ENCODE data around the gene RIN3.
"Not testable (repeated sequence)": the region's sequence is repeated elsewhere in the genome, so short reads cannot be mapped to it uniquely, and the experiment has no call there.

Gene RIN3

GRCh38 chr14:92616178-92616577, 102.6 kb downstream of the RIN3 start:
- in situ Hi-C loops (cut with MboI; ENCODE audit: low sequenced_read_pairs): no loop called here

- in situ Hi-C loops (cut with MboI; ENCODE audit: low sequenced_read_pairs): no loop called here
Measured at GRCh38 chr14:92617581-92617980, 104.0 kb downstream of the RIN3 start.

- in situ Hi-C loops (cut with MboI; ENCODE audit: low sequenced_read_pairs): no loop called here
Measured at GRCh38 chr14:92619671-92620456, 106.3 kb downstream of the RIN3 start.

- in situ Hi-C loops (cut with MboI; ENCODE audit: low sequenced_read_pairs): no loop called here
Measured at GRCh38 chr14:92622311-92622710, 108.7 kb downstream of the RIN3 start.

GRCh38 chr14:92624764-92625163, 111.2 kb downstream of the RIN3 start:
- in situ Hi-C loops (cut with MboI; ENCODE audit: low sequenced_read_pairs): no loop called here

- in situ Hi-C loops (cut with MboI; ENCODE audit: low sequenced_read_pairs): no loop called here
Measured at GRCh38 chr14:92625213-92625612, 111.6 kb downstream of the RIN3 start.

- in situ Hi-C loops (cut with MboI; ENCODE audit: low sequenced_read_pairs): no loop called here
Measured at GRCh38 chr14:92626041-92626440, 112.5 kb downstream of the RIN3 start.

- in situ Hi-C loops (cut with MboI; ENCODE audit: low sequenced_read_pairs): no loop called here
Measured at GRCh38 chr14:92627707-92628215, 114.2 kb downstream of the RIN3 start.

GRCh38 chr14:92628636-92629035, 115.1 kb downstream of the RIN3 start:
- in situ Hi-C loops (cut with MboI; ENCODE audit: low sequenced_read_pairs): no loop called here

GRCh38 chr14:92630367-92630766, 116.8 kb downstream of the RIN3 start:
- in situ Hi-C loops (cut with MboI; ENCODE audit: low sequenced_read_pairs): no loop called here

GRCh38 chr14:92631098-92631497, 117.5 kb downstream of the RIN3 start:
- in situ Hi-C loops (cut with MboI; ENCODE audit: low sequenced_read_pairs): no loop called here

- in situ Hi-C loops (cut with MboI; ENCODE audit: low sequenced_read_pairs): no loop called here
Measured at GRCh38 chr14:92632546-92633273, 119.1 kb downstream of the RIN3 start.

- in situ Hi-C loops (cut with MboI; ENCODE audit: low sequenced_read_pairs): no loop called here
Measured at GRCh38 chr14:92633274-92633616, 119.7 kb downstream of the RIN3 start.

- in situ Hi-C loops (cut with MboI; ENCODE audit: low sequenced_read_pairs): no loop called here
Measured at GRCh38 chr14:92633724-92634123, 120.1 kb downstream of the RIN3 start.

GRCh38 chr14:92635031-92635430, 121.5 kb downstream of the RIN3 start:
- in situ Hi-C loops (cut with MboI; ENCODE audit: low sequenced_read_pairs): no loop called here

GRCh38 chr14:92635896-92636295, 122.3 kb downstream of the RIN3 start:
- in situ Hi-C loops (cut with MboI; ENCODE audit: low sequenced_read_pairs): no loop called here

GRCh38 chr14:92637228-92637627, 123.6 kb downstream of the RIN3 start:
- in situ Hi-C loops (cut with MboI; ENCODE audit: low sequenced_read_pairs): no loop called here

GRCh38 chr14:92637864-92638263, 124.3 kb downstream of the RIN3 start:
- in situ Hi-C loops (cut with MboI; ENCODE audit: low sequenced_read_pairs): no loop called here

- in situ Hi-C loops (cut with MboI; ENCODE audit: low sequenced_read_pairs): no loop called here
Measured at GRCh38 chr14:92638266-92638665, 124.7 kb downstream of the RIN3 start.

- in situ Hi-C loops (cut with MboI; ENCODE audit: low sequenced_read_pairs): no loop called here
Measured at GRCh38 chr14:92638904-92639303, 125.3 kb downstream of the RIN3 start.

GRCh38 chr14:92639472-92640117, 126.0 kb downstream of the RIN3 start:
- in situ Hi-C loops (cut with MboI; ENCODE audit: low sequenced_read_pairs): not testable (repeated sequence)

- in situ Hi-C loops (cut with MboI; ENCODE audit: low sequenced_read_pairs): no loop called here
Measured at GRCh38 chr14:92641306-92641705, 127.7 kb downstream of the RIN3 start.
